GM19099 (cell line): ENCODE data around the gene SPTBN4.

Experiments used
- POLR2A ChIP-seq: IDR thresholded peaks from 3 replicates; pipeline ENCODE4 v1.6.1; 2011; ENCODE audit warnings: low read depth; ENCODE audit not compliant: insufficient read length; ENCODE audit errors: extremely low read depth

The SPTBN4 gene

DNA sequence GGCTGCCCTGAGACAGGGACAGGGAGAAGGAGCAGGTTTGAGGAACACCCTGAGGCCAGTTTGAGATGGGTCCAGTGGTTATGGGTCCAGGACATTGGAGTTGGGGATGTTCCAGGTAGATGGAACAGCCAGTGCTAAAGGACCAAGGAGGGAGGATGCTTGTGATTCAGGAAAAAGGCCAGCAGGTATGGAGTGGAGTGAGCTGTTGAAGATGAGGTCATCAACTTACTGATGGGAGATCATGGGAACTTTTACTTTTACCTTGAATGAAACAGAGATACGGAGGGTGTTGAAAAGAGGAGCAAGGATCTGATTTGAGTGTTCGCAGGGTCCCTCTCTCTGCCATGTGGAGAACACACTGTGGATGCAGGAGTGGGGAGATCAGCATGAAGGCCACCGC, 25.5 kb downstream of the SPTBN4 start:
- TF ChIP-seq POLR2A: no peak

DNA sequence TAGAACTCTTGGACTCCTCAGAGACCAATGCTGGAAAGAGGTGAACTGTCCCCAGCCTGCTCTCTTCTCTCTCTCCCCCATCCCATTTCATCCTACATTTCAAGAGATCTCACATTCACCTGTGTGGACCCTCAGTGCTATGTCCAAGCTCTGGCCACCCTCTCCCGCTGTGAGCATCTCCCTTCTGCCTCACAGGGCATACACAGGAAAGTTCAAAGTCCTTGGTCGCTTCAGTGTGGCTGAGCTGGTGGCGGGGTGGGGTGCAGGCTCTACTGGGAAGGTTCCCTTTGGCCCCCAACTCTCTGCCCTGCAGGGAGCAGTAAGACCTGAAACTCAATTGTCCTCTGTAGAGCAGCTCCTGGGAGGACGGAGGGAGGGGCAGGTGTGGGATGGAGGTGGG, 27.0 kb downstream of the SPTBN4 start:
- TF ChIP-seq POLR2A: no peak

DNA sequence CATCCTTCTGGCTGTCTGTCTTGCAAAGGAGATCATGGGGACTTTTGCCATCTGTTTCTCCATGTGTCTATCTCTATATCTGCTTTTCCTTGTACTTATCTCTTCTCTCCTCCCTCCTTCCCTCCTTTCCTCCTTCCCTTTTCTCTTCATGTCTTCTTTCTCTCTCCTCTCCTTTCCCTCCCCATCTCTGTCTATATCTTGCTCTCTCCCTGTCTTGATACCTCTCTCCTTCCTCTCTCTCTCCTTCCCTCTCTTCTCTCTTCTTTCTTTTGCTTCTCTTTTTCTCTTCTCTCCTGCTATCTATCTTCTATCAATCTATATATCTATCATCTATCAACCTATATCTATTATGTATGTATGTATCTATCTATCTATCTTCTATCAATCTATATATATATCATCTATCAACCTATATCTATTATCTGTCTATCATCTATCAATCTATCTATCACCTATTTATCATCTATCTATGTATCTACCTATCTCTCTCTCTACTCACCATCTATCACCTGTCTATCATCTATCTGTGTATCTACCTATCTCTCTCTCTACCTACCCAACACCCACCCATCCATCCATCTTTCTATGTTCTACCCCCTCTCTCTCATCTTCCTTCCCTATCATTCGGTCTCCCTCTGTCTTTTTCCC, 27.5 kb downstream of the SPTBN4 start:
- TF ChIP-seq POLR2A: no peak

DNA sequence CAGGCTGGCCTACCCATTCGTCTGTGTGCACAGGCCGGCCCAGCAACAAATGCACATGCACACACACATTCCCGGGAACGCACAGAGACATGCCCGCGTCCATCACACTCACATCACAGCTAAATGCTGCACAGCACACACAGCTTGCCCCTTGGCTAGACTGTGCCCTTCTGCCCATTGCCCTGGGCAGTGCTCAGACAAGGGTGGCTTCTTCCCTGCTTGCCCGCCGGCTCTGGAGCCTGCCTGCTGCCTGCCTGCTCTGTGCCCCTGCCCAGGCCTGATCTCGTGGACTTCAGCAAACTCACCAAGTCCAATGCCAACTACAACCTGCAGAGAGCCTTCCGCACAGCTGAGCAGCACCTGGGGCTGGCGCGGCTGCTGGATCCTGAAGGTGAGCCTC, 30.4 kb downstream of the SPTBN4 start:
- TF ChIP-seq POLR2A: no peak

DNA sequence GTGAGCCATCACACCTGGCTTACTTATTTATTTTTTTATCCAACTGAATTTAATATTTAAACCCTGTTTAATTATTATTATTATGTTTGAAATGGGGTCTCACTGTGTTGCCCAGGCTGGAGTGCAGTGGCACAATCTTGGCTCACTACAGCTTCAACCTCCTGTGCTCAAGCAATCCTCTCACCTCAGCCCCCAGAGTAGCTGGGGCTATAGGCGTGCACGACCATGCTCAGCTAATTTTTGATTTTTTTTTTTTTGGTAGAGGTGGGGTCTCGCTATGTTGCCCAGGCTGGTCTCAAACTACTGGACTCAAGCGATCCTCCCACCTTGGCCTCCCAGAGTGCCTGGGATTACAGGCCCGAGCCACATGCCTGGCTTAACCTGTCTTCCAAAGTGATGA, 32.5 kb downstream of the SPTBN4 start:
- no peak for TF ChIP-seq POLR2A

DNA sequence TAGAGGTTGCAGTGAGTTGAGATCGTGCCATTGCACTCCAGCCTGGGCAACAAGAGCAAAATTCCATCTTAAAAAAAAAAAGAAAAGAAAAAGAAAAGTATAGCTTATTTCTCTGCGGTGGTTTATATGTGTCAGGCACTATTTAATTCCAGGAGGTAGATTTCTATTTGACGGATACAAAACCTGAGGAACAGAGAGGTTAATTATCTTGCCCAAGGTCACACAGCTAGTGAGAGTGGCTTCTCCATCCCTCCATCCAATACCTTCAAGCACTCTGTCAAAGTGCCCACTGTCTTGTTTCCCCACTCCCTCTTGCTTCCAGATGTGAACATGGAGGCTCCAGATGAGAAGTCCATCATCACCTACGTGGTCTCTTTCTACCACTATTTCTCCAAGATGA, 34.8 kb downstream of the SPTBN4 start:
- TF ChIP-seq POLR2A: no peak

DNA sequence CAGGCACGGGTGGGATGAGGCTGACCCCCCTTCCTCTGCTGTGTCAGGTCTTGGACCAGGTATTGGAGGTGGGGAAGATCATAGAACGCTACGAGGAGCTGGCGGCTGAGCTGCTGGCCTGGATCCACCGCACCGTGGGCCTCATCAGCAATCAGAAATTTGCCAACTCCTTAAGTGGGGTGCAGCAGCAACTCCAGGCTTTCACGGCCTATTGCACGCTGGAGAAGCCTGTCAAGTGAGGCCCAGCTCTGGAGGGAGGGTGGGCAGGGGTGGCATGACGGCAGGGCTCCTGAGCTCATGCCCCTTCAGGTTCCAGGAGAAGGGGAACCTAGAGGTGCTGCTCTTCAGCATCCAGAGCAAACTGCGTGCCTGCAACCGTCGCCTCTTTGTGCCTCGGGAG, 35.3 kb downstream of the SPTBN4 start:
- TF ChIP-seq POLR2A: no peak

DNA sequence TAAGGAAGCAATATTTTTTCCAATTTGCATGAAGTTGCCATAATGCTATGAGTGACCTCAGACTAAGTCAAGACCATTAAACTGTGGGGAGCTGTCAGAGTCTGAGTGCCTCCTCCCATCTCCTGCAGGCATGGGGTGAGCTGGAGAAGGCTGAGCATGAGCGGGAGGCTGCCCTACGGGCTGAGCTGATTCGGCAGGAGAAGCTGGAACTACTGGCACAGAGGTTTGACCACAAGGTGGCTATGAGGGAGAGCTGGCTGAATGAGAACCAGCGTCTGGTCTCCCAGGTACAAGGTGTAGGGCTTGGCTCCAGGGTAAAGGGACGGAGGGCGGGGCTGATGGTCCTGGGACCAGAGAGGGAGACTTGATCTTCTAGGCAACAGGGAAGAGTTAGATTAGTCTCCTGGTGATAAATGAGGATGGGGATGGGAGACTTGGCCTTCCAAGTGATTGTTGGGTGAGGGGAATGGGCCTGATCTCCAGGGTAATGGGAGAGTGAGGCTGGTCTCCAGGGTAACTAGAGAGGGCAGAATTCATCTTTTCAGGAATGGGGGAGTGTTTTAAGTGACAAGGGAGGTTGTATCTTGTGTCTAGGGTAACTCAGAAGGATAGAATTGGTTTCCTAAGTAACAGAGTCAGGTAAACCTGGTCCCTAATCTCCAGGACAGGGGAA, 36.0 kb downstream of the SPTBN4 start:
- TF ChIP-seq POLR2A: no peak

DNA sequence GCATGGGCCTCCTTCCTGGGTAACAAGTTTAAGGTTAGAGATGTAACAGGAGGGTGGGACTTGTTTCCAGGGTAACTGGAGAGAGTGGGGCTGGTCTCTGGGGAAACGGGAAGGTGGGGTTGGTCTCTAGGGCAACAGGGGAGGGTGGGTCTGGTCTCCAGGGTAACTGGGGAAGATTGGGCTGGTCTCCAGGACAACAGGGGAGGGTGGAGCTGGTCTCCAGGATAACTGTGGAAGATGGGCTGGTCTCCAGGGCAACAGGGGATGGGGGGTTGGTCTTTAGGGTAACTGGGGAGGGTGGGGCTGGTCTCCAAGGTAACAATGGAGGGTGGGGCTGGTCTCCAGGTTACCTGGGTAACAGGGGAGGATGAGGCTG, 36.5 kb downstream of the SPTBN4 start:
- no peak for TF ChIP-seq POLR2A

DNA sequence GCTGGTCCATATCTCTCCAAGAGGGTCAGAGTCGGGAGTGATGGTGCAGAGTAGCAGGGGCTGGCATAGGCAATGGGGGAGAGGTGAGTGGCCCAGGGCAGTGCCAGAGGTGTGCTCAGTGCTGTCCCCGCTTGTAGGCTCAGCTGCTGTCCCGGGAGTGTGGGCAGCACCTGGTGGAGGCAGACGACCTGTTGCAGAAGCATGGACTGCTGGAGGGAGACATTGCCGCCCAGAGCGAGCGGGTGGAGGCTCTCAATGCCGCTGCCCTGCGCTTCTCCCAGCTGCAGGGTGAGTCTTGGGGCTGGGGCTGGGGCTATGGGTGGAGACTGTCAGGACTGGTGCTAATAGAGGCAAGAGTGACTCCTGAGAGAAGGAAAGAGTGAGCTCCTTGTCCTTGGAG, 39.3 kb downstream of the SPTBN4 start:
- no peak for TF ChIP-seq POLR2A

DNA sequence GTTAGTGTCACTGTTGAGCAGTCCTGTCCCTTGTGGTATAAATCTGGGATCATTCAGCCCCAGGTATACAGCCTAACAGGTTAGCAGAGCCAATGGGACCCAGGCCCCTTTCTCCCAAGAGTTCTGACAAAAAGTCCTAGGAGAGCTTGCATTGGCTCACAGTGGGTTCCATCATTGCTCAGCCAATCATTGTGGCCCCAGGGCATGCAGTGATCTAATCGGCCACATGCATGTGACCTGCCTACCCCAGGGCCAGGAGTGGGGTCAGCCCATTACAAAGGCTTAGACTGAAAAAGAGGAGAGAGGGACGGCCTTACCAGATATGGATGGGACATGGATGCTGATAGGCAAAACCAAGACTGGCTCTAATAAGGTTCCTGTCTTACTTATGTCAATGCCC, 41.1 kb downstream of the SPTBN4 start:
- no peak for TF ChIP-seq POLR2A

DNA sequence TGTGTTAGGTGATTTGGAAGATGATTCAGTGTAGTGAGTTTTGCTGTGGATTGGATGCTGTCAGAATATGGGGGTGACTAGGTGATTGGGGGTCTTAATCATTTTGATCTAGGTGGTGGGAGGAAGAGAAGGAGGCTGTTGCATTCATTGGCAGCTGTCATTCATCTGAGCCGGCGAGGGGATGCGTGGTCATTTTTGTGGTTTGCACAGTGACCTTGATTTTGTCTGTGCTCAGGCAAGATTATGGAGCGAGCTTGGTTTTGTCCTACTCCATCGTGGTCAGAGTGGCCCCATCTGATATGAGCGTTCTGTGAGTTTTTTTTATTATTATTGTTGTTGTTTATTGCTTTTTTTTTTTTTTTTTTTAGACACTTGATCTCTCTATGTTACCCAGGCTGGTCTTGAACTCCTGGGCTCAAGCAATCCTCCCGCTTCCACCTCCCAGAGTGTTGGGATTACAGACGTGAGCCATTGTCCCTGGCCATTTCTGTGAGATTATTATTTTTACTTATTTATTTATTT, 42.0 kb downstream of the SPTBN4 start:
- no peak for TF ChIP-seq POLR2A

DNA sequence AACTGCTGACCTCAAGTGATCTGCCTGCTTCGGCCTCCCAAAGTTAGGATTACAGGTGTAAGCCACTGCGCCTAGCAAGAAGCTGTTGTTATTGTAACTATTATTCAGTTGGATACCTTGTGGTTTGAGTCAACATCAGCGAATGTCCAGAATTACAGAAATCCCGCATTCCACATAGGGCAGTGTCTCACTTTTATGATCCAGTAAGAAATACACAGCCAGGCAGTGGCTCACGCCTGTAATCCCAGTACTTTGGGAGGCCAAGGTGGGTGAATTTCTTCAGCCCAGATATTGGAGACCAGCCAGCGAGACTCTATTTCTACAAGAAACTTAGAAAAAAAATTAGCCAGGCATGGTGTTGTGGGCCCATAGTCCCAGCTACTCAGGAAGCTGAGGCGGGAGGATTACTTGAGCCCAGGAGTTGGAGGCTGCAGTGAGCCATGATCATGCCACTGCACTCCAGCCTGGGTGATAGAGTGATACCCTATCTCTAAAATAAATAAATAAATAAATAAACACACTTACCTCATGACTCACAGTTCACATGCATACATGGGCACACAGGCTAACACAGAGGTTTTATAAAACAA, 43.8 kb downstream of the SPTBN4 start:
- no peak for TF ChIP-seq POLR2A

DNA sequence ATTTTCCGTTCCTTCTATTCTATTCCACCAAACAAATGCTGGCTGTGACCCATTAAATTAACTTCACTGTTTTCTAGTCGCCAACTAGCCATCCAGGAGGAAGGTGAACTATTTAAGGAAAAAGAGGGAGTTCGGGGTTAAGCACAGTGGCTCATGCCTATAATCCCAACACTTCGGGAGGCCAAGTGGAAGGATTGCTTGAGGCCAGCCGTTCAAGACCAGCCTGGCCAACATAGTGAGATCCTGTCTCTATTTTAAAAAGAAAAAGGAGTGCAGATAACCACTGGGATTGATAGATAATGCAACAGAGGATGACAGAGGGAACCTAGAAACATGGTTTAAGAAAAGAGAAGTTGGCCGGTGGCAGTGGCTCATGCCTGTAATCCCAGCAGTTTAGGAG, 44.7 kb downstream of the SPTBN4 start:
- TF ChIP-seq POLR2A: no peak

DNA sequence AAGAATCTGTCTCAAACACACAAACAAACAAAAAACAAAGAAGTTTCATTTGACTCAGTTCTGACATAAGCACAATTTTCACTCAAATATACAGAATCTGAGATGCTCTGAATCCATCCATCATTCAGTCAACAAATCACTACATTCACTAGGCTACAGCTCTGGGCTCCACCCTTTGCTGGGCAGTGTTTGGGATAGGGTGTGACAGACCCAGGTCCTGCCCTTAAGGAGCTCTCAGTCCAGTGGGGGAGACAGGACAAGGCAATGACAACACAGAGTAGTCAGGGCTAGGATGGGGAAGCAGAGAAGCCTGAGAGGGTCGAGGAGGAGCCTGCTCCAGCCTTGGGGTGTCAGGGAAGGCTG, 45.3 kb downstream of the SPTBN4 start:
- TF ChIP-seq POLR2A: no peak
